NT2/D1 (cell line): ENCODE results near the gene TMEM255B.
"Not testable (repeated sequence)": the region's sequence is repeated elsewhere in the genome, so short reads cannot be mapped to it uniquely, and the experiment has no call there.

Source experiments
- SUZ12 ChIP-seq: IDR thresholded peaks from 2 replicates; pipeline ENCODE4 v1.6.1; 2011; ENCODE audit not compliant: insufficient read length, insufficient read depth; ENCODE audit errors: extremely low read depth
- YY1 ChIP-seq: IDR thresholded peaks from 2 replicates; pipeline ENCODE4 v1.6.1; 2011; ENCODE audit not compliant: insufficient read length, insufficient read depth
- ZNF274 ChIP-seq: IDR thresholded peaks from 2 replicates; pipeline ENCODE4 v1.6.1; 2011; ENCODE audit warnings: mild to moderate bottlenecking, low read depth, low read length

GRCh38 chr13:113826446-113826845 lies 67.4 kb downstream of the TMEM255B start:
- TF ChIP-seq YY1, ZNF274, SUZ12: not testable (repeated sequence)
